HCT116 (cell line): ENCODE results near the gene PKM. TPM values are rescaled to one million over a fixed set of nuclear protein-coding genes. Genes with fewer than 3 reads are reported as not detected.

ENCODE experiments used
- ATAC-seq: fragments of 200-7000 bp; cut with Tn5 transposase; 2 replicates; pipeline ENCODE4 v1.9.1; 2020; ENCODE audit warnings: mild to moderate bottlenecking, moderate library complexity
- BruUV-seq: library from RNA; stranded (reverse); fragments of 400-500 nt; replicated peaks from 2 replicates; lab custom pipeline; 2021; lab: Mats Ljungman, UMichigan
- CTCF ChIA-PET: fragments of 300-600 bp; sonication (Branson Sonifier 250); formaldehyde crosslinking; loops from one replicate; lab custom pipeline; 2021; ENCODE audit warnings: antibody characterized with exemption; lab: Charles Lee
- POLR2A ChIA-PET: fragments of 300-600, 350-600 bp; sonication (Branson Sonifier 250); formaldehyde crosslinking; loops from one replicate; lab custom pipeline; 2021; ENCODE audit warnings: antibody characterized with exemption; lab: Charles Lee
- RAD21 ChIA-PET, 2 experiments: fragments of 300-600 bp; sonication (Branson Sonifier 250); formaldehyde crosslinking; loops; one replicate each; lab custom pipeline; 2023; ENCODE audit warnings: low total read pairs in 2 of 2; ENCODE audit not compliant: uncharacterized antibody in 2 of 2, unreplicated experiment in 2 of 2, low non-redundant PET in 1 of 2; lab: Charles Lee
- DNase-seq: peaks from one replicate; pipeline ENCODE4 v3.0.0-alpha.2; 2010; ENCODE audit warnings: low read depth, low spot score
- H2AFZ ChIP-seq: fragments of 200-600 bp; shearing (Covaris generic), sonication (generic); 2 replicates; pipeline ENCODE4 v1.6.1; 2017; ENCODE audit warnings: low read depth, mixed run types, mixed read lengths, antibody characterized with exemption, low read length; ENCODE audit not compliant: poor library complexity, severe bottlenecking
- H3K27ac ChIP-seq: 2 replicates; pipeline ENCODE4 v1.5.1; 2012; ENCODE audit warnings: low read depth, low read length
- H3K27me3 ChIP-seq: fragments of 200-600 bp; sonication (generic); 2 replicates; pipeline ENCODE4 v1.6.1; 2016; ENCODE audit warnings: mixed run types, low read length, mixed read lengths; ENCODE audit not compliant: insufficient read depth
- H3K36me3 ChIP-seq, 2 experiments: fragments of 200-500 bp in 1 of 2; fragments of 200-600 bp in 1 of 2; sonication (Bioruptor generic) in 1 of 2; sonication (generic) in 1 of 2; 2 replicates each; pipeline versions ENCODE4 v1.5.1 to v1.6.1; 2014 to 2016; ENCODE audit warnings: low read length in 2 of 2, inconsistent platforms in 1 of 2, mixed read lengths in 1 of 2, mixed run types in 1 of 2; ENCODE audit not compliant: insufficient read depth in 2 of 2, control insufficient read depth in 1 of 2
- H3K4me1 ChIP-seq, 2 experiments: fragments of 200-600 bp in 1 of 2; sonication (generic) in 1 of 2; 2 replicates each; pipeline versions ENCODE4 v1.5.1 to v1.6.1; 2012 to 2017; ENCODE audit warnings: low read length in 2 of 2, inconsistent platforms in 1 of 2, mild to moderate bottlenecking in 1 of 2, mixed read lengths in 1 of 2, mixed run types in 1 of 2, moderate library complexity in 1 of 2; ENCODE audit not compliant: insufficient read depth in 2 of 2, control insufficient read depth in 1 of 2
- H3K4me2 ChIP-seq: fragments of 200-600 bp; sonication (generic); 2 replicates; pipeline ENCODE4 v1.6.1; 2017; ENCODE audit warnings: mixed run types, low read length, mixed read lengths
- H3K4me3 ChIP-seq, 2 experiments: fragments of 200-600 bp in 1 of 2; sonication (generic) in 1 of 2; replicated peaks in 1 of 2; 2 replicates each; pipeline ENCODE4 v1.5.1; 2011 to 2016; ENCODE audit warnings: low read length in 2 of 2, control low read depth in 1 of 2, low read depth in 1 of 2, mild to moderate bottlenecking in 1 of 2, mixed read lengths in 1 of 2, mixed run types in 1 of 2
- H3K79me2 ChIP-seq: fragments of 200-600 bp; sonication (generic); 2 replicates; pipeline ENCODE4 v1.6.1; 2017; ENCODE audit warnings: mild to moderate bottlenecking, mixed run types, low read length, moderate library complexity, mixed read lengths; ENCODE audit not compliant: insufficient read depth
- H3K9ac ChIP-seq: fragments of 200-600 bp; sonication (generic); 2 replicates; pipeline ENCODE4 v1.6.1; 2016; ENCODE audit warnings: low read length, mixed read lengths
- H3K9me2 ChIP-seq: fragments of 200-600 bp; sonication (generic), shearing (Covaris generic); 2 replicates; pipeline ENCODE4 v1.6.1; 2017; ENCODE audit warnings: mixed run types, mild to moderate bottlenecking, moderate library complexity; ENCODE audit not compliant: insufficient read depth
- H3K9me3 ChIP-seq, 2 experiments: fragments of 200-500 bp in 1 of 2; fragments of 200-600 bp in 1 of 2; sonication (Bioruptor generic) in 1 of 2; sonication (generic) in 1 of 2; 2 replicates each; pipeline ENCODE4 v1.6.1; 2014 to 2017; ENCODE audit warnings: low read length in 2 of 2, mixed read lengths in 2 of 2, inconsistent platforms in 1 of 2, low read depth in 1 of 2, mild to moderate bottlenecking in 1 of 2, mixed run types in 1 of 2, moderate library complexity in 1 of 2; ENCODE audit not compliant: control insufficient read depth in 1 of 2, insufficient read depth in 1 of 2
- H4K20me1 ChIP-seq: fragments of 200-600 bp; sonication (generic), shearing (Covaris generic); 2 replicates; pipeline ENCODE4 v1.6.1; 2017; ENCODE audit warnings: mixed run types, mild to moderate bottlenecking, moderate library complexity; ENCODE audit not compliant: insufficient read depth
- ATF3 ChIP-seq: IDR thresholded peaks from 2 replicates; pipeline ENCODE4 v1.6.1; 2012
- CBX3 ChIP-seq: IDR thresholded peaks from 2 replicates; pipeline ENCODE4 v1.6.1; 2012; ENCODE audit warnings: low read depth
- CEBPB ChIP-seq: IDR thresholded peaks from 2 replicates; pipeline ENCODE4 v1.6.1; 2012; ENCODE audit warnings: low read depth
- EGR1 ChIP-seq: IDR thresholded peaks from 2 replicates; pipeline ENCODE4 v1.6.1; 2012; ENCODE audit warnings: low read depth
- ELF1 ChIP-seq: IDR thresholded peaks from 2 replicates; pipeline ENCODE4 v1.6.1; 2012; ENCODE audit warnings: low read depth, borderline replicate concordance
- EZH2phosphoT487 ChIP-seq: fragments of 200-600 bp; IDR thresholded peaks from 2 replicates; pipeline ENCODE4 v1.6.1; 2018; ENCODE audit warnings: antibody characterized with exemption, borderline replicate concordance
- FOSL1 ChIP-seq: IDR thresholded peaks from 2 replicates; pipeline ENCODE4 v1.6.1; 2012; ENCODE audit warnings: low read depth
- JUND ChIP-seq: IDR thresholded peaks from 2 replicates; pipeline ENCODE4 v1.6.1; 2012
- MAX ChIP-seq: IDR thresholded peaks from 2 replicates; pipeline ENCODE4 v1.6.1; 2012
- POLR2A ChIP-seq: IDR thresholded peaks from 2 replicates; pipeline ENCODE4 v1.7.0; 2011; ENCODE audit warnings: borderline replicate concordance; ENCODE audit not compliant: insufficient read depth, insufficient read length; ENCODE audit errors: extremely low read depth
- RAD21 ChIP-seq: IDR thresholded peaks from 2 replicates; pipeline ENCODE4 v1.6.1; 2012; ENCODE audit warnings: low read depth, mild to moderate bottlenecking
- SIN3A ChIP-seq: IDR thresholded peaks from 2 replicates; pipeline ENCODE4 v1.6.1; 2012; ENCODE audit warnings: low read depth
- SRF ChIP-seq: IDR thresholded peaks from 2 replicates; pipeline ENCODE4 v1.6.1; 2012; ENCODE audit warnings: low read depth
- TCF7L2 ChIP-seq: IDR thresholded peaks from 2 replicates; pipeline ENCODE4 v1.7.0; 2011; ENCODE audit warnings: borderline replicate concordance, inconsistent platforms; ENCODE audit not compliant: insufficient read depth, insufficient read length; ENCODE audit errors: extremely low read depth
- YY1 ChIP-seq: IDR thresholded peaks from 2 replicates; pipeline ENCODE4 v1.6.1; 2011; ENCODE audit warnings: low read length, low read depth, moderate library complexity, mild to moderate bottlenecking; ENCODE audit not compliant: insufficient replicate concordance; ENCODE audit errors: extremely low read depth
- ZBTB33 ChIP-seq: IDR thresholded peaks from 2 replicates; pipeline ENCODE4 v1.6.1; 2011; ENCODE audit warnings: mild to moderate bottlenecking, low read length, moderate library complexity; ENCODE audit not compliant: insufficient replicate concordance; ENCODE audit errors: extremely low read depth
- intact Hi-C: fragments of 100-400 bp; cut with micrococcal nuclease; formaldehyde crosslinking; loops from 2 replicates; pipeline ENCODE4 v1.10.0; 2022
- total RNA-seq: library from RNA; stranded (reverse); gene quantifications from one replicate; pipeline ENCODE4 v1.2.1, GENCODE V29; 2021; ENCODE audit not compliant: unreplicated experiment

The PKM gene
- total RNA-seq, 1 experiment from 2014 or later = 1,664 TPM

- 0 out of 2 replicates have a peak overlapping the region, but pooled peaks have one; percentile 85 for H3K27ac ChIP-seq
- intact Hi-C loops = no loop called here
- H3K36me3 ChIP-seq = peaks cover 15 to 16% of the 10 kb centered on the region in 2 experiments
- BruUV-seq = TSS peak; percentile 55
- H3K79me2 ChIP-seq = peaks cover 28% of the 10 kb centered on the region
- peak overlapping the region; percentile 78 for H3K4me2 ChIP-seq
- CTCF ChIA-PET = no interaction called here
- H3K9me3 ChIP-seq = no peaks in the 10 kb centered on the region
- no peaks in the 10 kb centered on the region for H4K20me1 ChIP-seq
- no peaks in the 10 kb centered on the region for H3K9me2 ChIP-seq
- H3K27me3 ChIP-seq = no peaks in the 10 kb centered on the region
- peaks cover 9 to 17% of the 10 kb centered on the region in 2 experiments; a peak in 2 of 4 replicates for H3K4me1 ChIP-seq
- peak overlapping the region; percentile 79 to 91 for H3K4me3 ChIP-seq
- POLR2A ChIA-PET = no interaction called here
- RAD21 ChIA-PET = no interaction called here
- TF ChIP-seq ATF3 = no peak
- TF ChIP-seq POLR2A = no peak
- TF ChIP-seq EGR1 = no peak
- no peak for TF ChIP-seq EZH2phosphoT487
- ATAC-seq (no peak), DNase-seq (no peak)
- peak overlapping the region; percentile 86 for H3K9ac ChIP-seq
- H2AFZ ChIP-seq = no peak overlapping the region
Measured at GRCh38 chr15:72271221-72271620, 40.2 kb upstream of the PKM start.

GRCh38 chr15:72269739-72270138, 38.7 kb upstream of the PKM start:
- ChIA-PET RAD21 (no interaction called here), POLR2A (no interaction called here), CTCF (no interaction called here)
- Histone ChIP-seq H3K4me1 (peaks cover 9 to 17% of the 10 kb centered on the region in 2 experiments; a peak in 2 of 4 replicates), H3K27me3 (no peaks in the 10 kb centered on the region), H3K9ac (no peak overlapping the region), H3K9me3 (no peaks in the 10 kb centered on the region), H3K36me3 (peaks cover 23 to 29% of the 10 kb centered on the region in 2 experiments), H3K27ac (no peak overlapping the region), H3K4me2 (no peak overlapping the region), H2AFZ (no peak overlapping the region), H4K20me1 (no peaks in the 10 kb centered on the region), H3K4me3 (no peak overlapping the region), H3K79me2 (peaks cover 28% of the 10 kb centered on the region), H3K9me2 (no peaks in the 10 kb centered on the region)
- intact Hi-C loops = no loop called here
- TF ChIP-seq EZH2phosphoT487 = no peak
- TF ChIP-seq RAD21 = no peak
- TF ChIP-seq SIN3A = no peak
- TF ChIP-seq CBX3 = no peak
- no peak for TF ChIP-seq FOSL1
- no peak for TF ChIP-seq ELF1
- no peak for TF ChIP-seq CEBPB
- no peak for TF ChIP-seq TCF7L2
- no peak for TF ChIP-seq SRF
- no peak for TF ChIP-seq ATF3
- no peak for TF ChIP-seq POLR2A
- no peak for TF ChIP-seq JUND
- TF ChIP-seq ZBTB33 = no peak
- no peak for TF ChIP-seq YY1
- TF ChIP-seq MAX = no peak
- no TSS peak for BruUV-seq
- ATAC-seq (no peak), DNase-seq (no peak)
